SK-N-SH (cell line): ENCODE results near the gene TSSK3.

Experiments used
- CHD2 ChIP-seq: fragments of 150-350 bp; IDR thresholded peaks from 2 replicates; pipeline ENCODE4 v1.6.1; 2018; ENCODE audit warnings: low read length; ENCODE audit not compliant: partially characterized antibody
- TF ChIP-seq, protein P1 (sequence below): IDR thresholded peaks from 2 replicates; pipeline ENCODE4 v1.4.0; 2012; ENCODE audit warnings: low read depth
- TF ChIP-seq, protein P2 (sequence below): fragments of 200-600 bp; sonication (generic); IDR thresholded peaks from 2 replicates; pipeline ENCODE4 v1.6.1; 2017; ENCODE audit warnings: antibody characterized with exemption, mild to moderate bottlenecking, moderate library complexity

DNA sequence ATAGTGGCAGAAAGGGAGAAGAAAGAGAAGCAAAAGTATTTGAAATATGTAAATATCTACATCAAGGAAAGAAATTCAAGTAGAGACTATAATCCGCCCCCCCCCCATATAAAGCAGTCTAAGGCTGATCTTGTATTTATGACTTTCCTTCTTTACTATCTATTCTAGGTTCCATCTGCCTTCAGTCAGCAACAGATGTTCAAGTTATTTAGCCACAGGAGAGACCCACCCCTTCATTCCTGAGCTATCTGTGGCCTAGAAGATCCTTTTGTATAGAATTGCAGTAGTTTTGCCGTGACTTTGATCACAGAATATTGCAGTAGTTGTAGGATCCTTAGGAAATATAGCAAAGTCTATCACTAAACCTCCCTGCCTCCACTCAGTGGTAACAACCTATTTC, 42.6 kb downstream of the TSSK3 start:
- TF ChIP-seq, protein P1, sequence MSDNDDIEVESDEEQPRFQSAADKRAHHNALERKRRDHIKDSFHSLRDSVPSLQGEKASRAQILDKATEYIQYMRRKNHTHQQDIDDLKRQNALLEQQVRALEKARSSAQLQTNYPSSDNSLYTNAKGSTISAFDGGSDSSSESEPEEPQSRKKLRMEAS: no peak
- TF ChIP-seq, protein P2, sequence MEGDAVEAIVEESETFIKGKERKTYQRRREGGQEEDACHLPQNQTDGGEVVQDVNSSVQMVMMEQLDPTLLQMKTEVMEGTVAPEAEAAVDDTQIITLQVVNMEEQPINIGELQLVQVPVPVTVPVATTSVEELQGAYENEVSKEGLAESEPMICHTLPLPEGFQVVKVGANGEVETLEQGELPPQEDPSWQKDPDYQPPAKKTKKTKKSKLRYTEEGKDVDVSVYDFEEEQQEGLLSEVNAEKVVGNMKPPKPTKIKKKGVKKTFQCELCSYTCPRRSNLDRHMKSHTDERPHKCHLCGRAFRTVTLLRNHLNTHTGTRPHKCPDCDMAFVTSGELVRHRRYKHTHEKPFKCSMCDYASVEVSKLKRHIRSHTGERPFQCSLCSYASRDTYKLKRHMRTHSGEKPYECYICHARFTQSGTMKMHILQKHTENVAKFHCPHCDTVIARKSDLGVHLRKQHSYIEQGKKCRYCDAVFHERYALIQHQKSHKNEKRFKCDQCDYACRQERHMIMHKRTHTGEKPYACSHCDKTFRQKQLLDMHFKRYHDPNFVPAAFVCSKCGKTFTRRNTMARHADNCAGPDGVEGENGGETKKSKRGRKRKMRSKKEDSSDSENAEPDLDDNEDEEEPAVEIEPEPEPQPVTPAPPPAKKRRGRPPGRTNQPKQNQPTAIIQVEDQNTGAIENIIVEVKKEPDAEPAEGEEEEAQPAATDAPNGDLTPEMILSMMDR: no peak
- TF ChIP-seq CHD2: no peak
